AG09319 (cell line): ENCODE measurements around the gene FAM162A.

Experiments used
- DNase-seq: peaks from one replicate; pipeline ENCODE4 v3.0.0-alpha.2; 2010; ENCODE audit warnings: low read depth; ENCODE audit errors: extremely low read depth
- CTCF ChIP-seq: IDR thresholded peaks from 2 replicates; pipeline ENCODE4 v1.5.1; 2011; ENCODE audit warnings: low read depth, mild to moderate bottlenecking, inconsistent platforms, low read length, moderate library complexity

The FAM162A gene

GRCh38 chr3:122353893-122354401, 30.0 kb upstream of the FAM162A start:
- no peak for DNase-seq
- no peak for TF ChIP-seq CTCF

- DNase-seq: no peak
- no peak for TF ChIP-seq CTCF
Measured at GRCh38 chr3:122355612-122356011, 28.4 kb upstream of the FAM162A start.

GRCh38 chr3:122356402-122356801, 27.6 kb upstream of the FAM162A start:
- peak; percentile 26 for TF ChIP-seq CTCF
- no peak for DNase-seq

GRCh38 chr3:122357828-122358702, 25.9 kb upstream of the FAM162A start:
- no peak for TF ChIP-seq CTCF
- DNase-seq: no peak

- TF ChIP-seq CTCF: no peak
- DNase-seq: no peak
Measured at GRCh38 chr3:122358703-122359032, 25.3 kb upstream of the FAM162A start.

GRCh38 chr3:122362026-122362425, 22.0 kb upstream of the FAM162A start:
- no peak for TF ChIP-seq CTCF
- no peak for DNase-seq

GRCh38 chr3:122364490-122364889, 19.5 kb upstream of the FAM162A start:
- no peak for TF ChIP-seq CTCF

More at GRCh38 chr3:122364490-122364889, 19.5 kb upstream of the FAM162A start:
- no peak for DNase-seq
